Measurements from ENCODE around the gene CCDC14. TPM values are rescaled to one million over a fixed set of nuclear protein-coding genes. Genes with fewer than 3 reads are reported as not detected.
A peak's percentile ranks its signal among the peaks of the same experiment; 100 is the strongest.

The CCDC14 gene
- total RNA-seq, 1 experiment from 2014 or later, result 62.5 TPM

- no peaks in the 10 kb centered on the region; the same call in none of the 2 replicates for H3K27me3 ChIP-seq (ENCODE audit: insufficient read depth, low read length)
- no peak overlapping the region for H3T11ph ChIP-seq (ENCODE audit: low read length)
- H4K20me1 ChIP-seq (ENCODE audit: control insufficient read depth, insufficient read depth, insufficient read length), result no peaks in the 10 kb centered on the region
- H3K27me3 Mint-ChIP-seq (ENCODE audit: low read depth), result no peaks in the 10 kb centered on the region; the same call in 1 of the 2 replicates
- H3K36me3 Mint-ChIP-seq (ENCODE audit: insufficient read depth in 1 of 3, low read depth in 3 of 3), result no peaks in the 10 kb centered on the region
- no peak overlapping the region for H3K27ac ChIP-seq (ENCODE audit: insufficient read length, low read depth, low read length)
- H2AFZ ChIP-seq (ENCODE audit: low read length), result no peak overlapping the region
- H3K18ac ChIP-seq (ENCODE audit: insufficient read length, low read depth, low read length), result no peak overlapping the region
- H3K14ac ChIP-seq (ENCODE audit: insufficient read depth, low read length), result no peak overlapping the region
- H3K9ac ChIP-seq (ENCODE audit: extremely low read depth, insufficient read length, low read length), result no peak overlapping the region
- no peak for DNase-seq
- TF ChIP-seq CTCF (conservative IDR thresholded peaks at IDR 0.05), result peak; percentile 56
- no peak overlapping the region for H2BK12ac ChIP-seq (ENCODE audit: insufficient read length, low read depth, low read length)
- no peak overlapping the region for H3K27ac Mint-ChIP-seq
- no peaks in the 10 kb centered on the region for H3K79me1 ChIP-seq (ENCODE audit: insufficient read depth, low read depth, low read length, poor library complexity, severe bottlenecking)
- no peaks in the 10 kb centered on the region for H3K4me1 ChIP-seq (ENCODE audit: insufficient read depth, low read length)
- H4K5ac ChIP-seq (ENCODE audit: insufficient read length, low read depth, low read length), result no peak overlapping the region
- H2BK5ac ChIP-seq (ENCODE audit: insufficient read length, low read length), result no peak overlapping the region
- H3K23me2 ChIP-seq (ENCODE audit: insufficient read length, low read depth, low read length, poor library complexity, severe bottlenecking), result no peaks in the 10 kb centered on the region
- no peak overlapping the region for H3K4me2 ChIP-seq (ENCODE audit: insufficient read depth, insufficient read length, low read length)
- no CpG with 5 or more reads among the region's 2 CpGs for WGBS (ENCODE audit: extremely low coverage, insufficient read length, low lambda C conversion rate)
- no peaks in the 10 kb centered on the region for H3K79me2 ChIP-seq (ENCODE audit: insufficient read depth, low read length)
- no peak overlapping the region for H4K91ac ChIP-seq (ENCODE audit: insufficient read length, low read depth, low read length)
- no peak overlapping the region for H3K23ac ChIP-seq (ENCODE audit: insufficient read length, low read depth, low read length)
- no peak overlapping the region for H3K56ac ChIP-seq (ENCODE audit: insufficient read length, low read depth, low read length)
- no peaks in the 10 kb centered on the region for H3K9me3 Mint-ChIP-seq
- H3K4ac ChIP-seq (ENCODE audit: low read depth, low read length), result no peak overlapping the region
- no peak overlapping the region for H2AK5ac ChIP-seq (ENCODE audit: insufficient read length, low read length)
- H2BK15ac ChIP-seq (ENCODE audit: low read depth, low read length), result no peak overlapping the region
- H2BK20ac ChIP-seq (ENCODE audit: low read depth, low read length, poor library complexity, severe bottlenecking), result no peak overlapping the region
- H4K8ac ChIP-seq (replicated peaks; ENCODE audit: insufficient read length, low read depth, low read length), result no peak overlapping the region
- H2BK120ac ChIP-seq (ENCODE audit: low read depth, low read length, poor library complexity, severe bottlenecking), result no peak overlapping the region
- peaks cover 3 to 7% of the 10 kb centered on the region in 2 experiments for H3K4me1 Mint-ChIP-seq
- H3K4me3 Mint-ChIP-seq, result no peak overlapping the region
- no peaks in the 10 kb centered on the region for H3K9me3 ChIP-seq (ENCODE audit: control insufficient read depth, low read depth, low read length)
Measured at GRCh38 chr3:123907720-123908119, 53.3 kb downstream of the CCDC14 start.

Data from H9 (cell line).